Glutamatergic neuron (in vitro differentiated cells): Measurements from ENCODE around the gene FGF10. TPM values are rescaled to one million over a fixed set of nuclear protein-coding genes. Genes with fewer than 3 reads are reported as not detected.

Experiments
- DNase-seq: peaks from one replicate; pipeline ENCODE4 v3.0.0; 2022
- H3K27ac Mint-ChIP-seq: one replicate; pipeline ENCODE4 v1.8.0; 2020; ENCODE audit warnings: mild to moderate bottlenecking, mixed read lengths, inconsistent platforms; ENCODE audit not compliant: unreplicated experiment
- H3K27me3 Mint-ChIP-seq: one replicate; pipeline ENCODE4 v1.8.0; 2020; ENCODE audit warnings: mild to moderate bottlenecking, moderate library complexity, mixed read lengths, inconsistent platforms; ENCODE audit not compliant: unreplicated experiment
- H3K36me3 Mint-ChIP-seq: one replicate; pipeline ENCODE4 v1.8.0; 2020; ENCODE audit warnings: mild to moderate bottlenecking, mixed read lengths, inconsistent platforms; ENCODE audit not compliant: unreplicated experiment
- H3K4me1 Mint-ChIP-seq: one replicate; pipeline ENCODE4 v1.8.0; 2020; ENCODE audit warnings: mild to moderate bottlenecking, low read depth, mixed read lengths, inconsistent platforms; ENCODE audit not compliant: unreplicated experiment
- H3K4me3 Mint-ChIP-seq: one replicate; pipeline ENCODE4 v1.8.0; 2020; ENCODE audit warnings: mild to moderate bottlenecking, mixed read lengths, inconsistent platforms; ENCODE audit not compliant: unreplicated experiment
- H3K9me3 Mint-ChIP-seq: one replicate; pipeline ENCODE4 v1.8.0; 2020; ENCODE audit warnings: mild to moderate bottlenecking, moderate library complexity, mixed read lengths, inconsistent platforms; ENCODE audit not compliant: unreplicated experiment
- total RNA-seq: library from RNA; stranded (reverse); fragmentation: NEBNext Ultra II Directional; extraction: Animal tissue kit (Norgen Biotek cat#: 25700); gene quantifications from one replicate; pipeline ENCODE4 v1.2.1, GENCODE V29; 2021; ENCODE audit not compliant: unreplicated experiment
- TF ChIP-seq, protein P1 (sequence below): fragments of 200-600 bp; sonication (generic); IDR thresholded peaks from one replicate; pipeline ENCODE4 v1.5.0; 2021; ENCODE audit not compliant: partially characterized antibody, unreplicated experiment

The FGF10 gene
- total RNA-seq, 1 donor from 2014 or later, result not detected

DNA sequence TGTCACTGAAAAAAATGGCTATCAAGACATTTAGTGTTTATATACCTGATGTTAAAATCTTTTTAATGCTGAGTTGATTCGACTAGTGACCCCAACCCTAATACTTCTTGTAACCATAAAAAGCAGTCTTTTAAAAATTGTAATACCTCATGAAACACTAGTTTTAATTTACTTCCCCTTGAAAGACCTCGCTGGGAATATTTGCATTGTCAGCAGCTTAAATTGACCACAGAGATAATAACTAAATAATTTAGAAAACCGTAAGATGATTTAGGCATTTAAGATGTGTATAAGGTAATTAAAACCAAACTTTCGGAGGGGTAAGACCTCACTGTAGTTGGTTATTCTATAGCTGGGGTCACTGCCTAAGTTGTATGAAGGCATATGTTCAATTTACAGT is 89.8 kb downstream of the FGF10 start:
- H3K4me1 Mint-ChIP-seq, result no peaks in the 10 kb centered on the region
- no peaks in the 10 kb centered on the region for H3K36me3 Mint-ChIP-seq
- H3K9me3 Mint-ChIP-seq, result no peaks in the 10 kb centered on the region
- no peak for DNase-seq
- TF ChIP-seq, protein P1, sequence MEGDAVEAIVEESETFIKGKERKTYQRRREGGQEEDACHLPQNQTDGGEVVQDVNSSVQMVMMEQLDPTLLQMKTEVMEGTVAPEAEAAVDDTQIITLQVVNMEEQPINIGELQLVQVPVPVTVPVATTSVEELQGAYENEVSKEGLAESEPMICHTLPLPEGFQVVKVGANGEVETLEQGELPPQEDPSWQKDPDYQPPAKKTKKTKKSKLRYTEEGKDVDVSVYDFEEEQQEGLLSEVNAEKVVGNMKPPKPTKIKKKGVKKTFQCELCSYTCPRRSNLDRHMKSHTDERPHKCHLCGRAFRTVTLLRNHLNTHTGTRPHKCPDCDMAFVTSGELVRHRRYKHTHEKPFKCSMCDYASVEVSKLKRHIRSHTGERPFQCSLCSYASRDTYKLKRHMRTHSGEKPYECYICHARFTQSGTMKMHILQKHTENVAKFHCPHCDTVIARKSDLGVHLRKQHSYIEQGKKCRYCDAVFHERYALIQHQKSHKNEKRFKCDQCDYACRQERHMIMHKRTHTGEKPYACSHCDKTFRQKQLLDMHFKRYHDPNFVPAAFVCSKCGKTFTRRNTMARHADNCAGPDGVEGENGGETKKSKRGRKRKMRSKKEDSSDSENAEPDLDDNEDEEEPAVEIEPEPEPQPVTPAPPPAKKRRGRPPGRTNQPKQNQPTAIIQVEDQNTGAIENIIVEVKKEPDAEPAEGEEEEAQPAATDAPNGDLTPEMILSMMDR, result no peak
- H3K27me3 Mint-ChIP-seq, result peaks cover 2% of the 10 kb centered on the region
- H3K27ac Mint-ChIP-seq, result no peak overlapping the region
- H3K4me3 Mint-ChIP-seq, result no peak overlapping the region

DNA sequence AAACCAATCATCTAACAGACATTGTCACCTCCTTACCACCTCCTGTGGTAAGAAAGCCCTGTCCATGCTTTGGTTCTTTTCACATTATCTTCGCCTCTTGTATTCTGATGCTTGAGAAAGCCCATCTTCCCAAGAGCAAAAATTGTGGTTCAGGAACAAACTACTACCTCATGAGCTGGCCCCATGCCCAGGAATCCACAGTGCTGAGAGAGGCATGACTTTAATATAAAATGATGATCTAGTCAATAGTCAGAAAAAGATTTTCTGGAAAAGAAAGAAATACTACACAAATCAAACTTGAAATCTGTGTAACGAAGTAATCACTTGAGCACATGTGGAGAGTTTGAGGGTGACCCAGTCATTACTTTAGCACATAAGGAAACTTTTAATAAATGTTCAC is 94.7 kb downstream of the FGF10 start:
- TF ChIP-seq, protein P1, result no peak
- Mint-ChIP-seq H3K27me3 (peaks cover 2% of the 10 kb centered on the region), H3K4me3 (no peak overlapping the region)

DNA sequence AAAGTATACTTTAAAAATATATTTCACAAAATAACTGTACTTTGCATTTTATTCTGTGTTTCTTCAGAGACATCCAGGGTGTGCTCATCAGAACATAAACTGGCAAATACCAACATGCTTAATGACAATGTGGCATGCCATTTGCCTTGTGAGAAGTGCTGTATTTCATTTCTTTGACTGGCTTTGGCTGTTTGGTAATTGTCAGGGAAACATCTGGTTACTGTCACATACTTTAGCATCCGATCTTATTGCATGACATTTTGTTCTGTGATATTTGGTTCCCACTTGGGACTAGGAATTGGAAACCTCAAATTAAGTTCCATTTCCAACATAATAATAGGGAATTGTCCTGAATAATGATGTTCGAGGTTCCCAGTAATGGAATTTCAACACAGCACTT is 96.5 kb downstream of the FGF10 start:
- Mint-ChIP-seq H3K36me3 (no peaks in the 10 kb centered on the region), H3K27ac (no peak overlapping the region), H3K4me3 (no peak overlapping the region), H3K9me3 (no peaks in the 10 kb centered on the region), H3K27me3 (peaks cover 2% of the 10 kb centered on the region), H3K4me1 (no peaks in the 10 kb centered on the region)
- no peak for DNase-seq
- TF ChIP-seq, protein P1, result no peak

More for the DNA sequence above, 94.7 kb downstream of the FGF10 start:
- H3K36me3 Mint-ChIP-seq, result no peaks in the 10 kb centered on the region
- DNase-seq, result no peak
- no peaks in the 10 kb centered on the region for H3K4me1 Mint-ChIP-seq
- H3K27ac Mint-ChIP-seq, result no peak overlapping the region
- H3K9me3 Mint-ChIP-seq, result no peaks in the 10 kb centered on the region

DNA sequence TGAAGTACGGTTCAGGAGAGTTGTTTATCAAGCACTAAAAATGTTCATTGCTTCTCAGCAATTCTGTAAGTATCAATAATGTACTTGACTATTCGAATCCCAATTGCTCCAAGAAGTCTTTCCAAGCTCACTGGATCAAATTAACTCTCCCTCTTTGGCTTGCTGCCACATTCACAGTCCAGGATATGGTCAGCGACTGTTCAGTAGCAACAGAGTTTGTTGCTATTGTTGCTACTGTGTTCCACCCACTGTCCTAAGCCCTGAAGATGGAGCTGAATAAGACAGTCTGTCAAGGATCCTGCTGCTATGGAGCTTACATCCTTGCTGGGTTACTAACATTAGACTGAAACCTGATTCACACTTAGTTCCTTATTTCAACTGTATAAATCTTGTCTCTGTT is 110.8 kb downstream of the FGF10 start:
- Mint-ChIP-seq H3K4me3 (no peak overlapping the region), H3K27me3 (no peaks in the 10 kb centered on the region), H3K36me3 (no peaks in the 10 kb centered on the region), H3K27ac (no peak overlapping the region), H3K9me3 (no peaks in the 10 kb centered on the region), H3K4me1 (no peaks in the 10 kb centered on the region)
- no peak for DNase-seq
- TF ChIP-seq, protein P1, result no peak

DNA sequence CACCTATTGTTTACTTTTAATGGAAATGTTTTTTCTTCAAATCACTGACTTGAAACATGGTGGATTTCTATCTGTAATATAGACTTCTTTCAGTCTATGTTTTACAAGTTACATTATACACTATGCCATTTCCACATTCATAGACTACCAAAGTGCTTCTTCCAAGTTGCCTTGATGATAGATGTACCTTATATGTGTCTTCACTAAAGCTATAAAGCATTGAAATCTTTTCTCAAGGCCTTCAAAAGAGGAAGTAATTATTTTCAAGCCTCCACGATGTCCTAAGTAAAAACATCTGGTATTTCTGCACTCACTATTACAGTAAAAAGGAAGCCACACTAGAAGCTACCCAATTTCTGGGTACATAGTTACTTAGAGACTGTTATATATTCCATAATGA is 113.3 kb downstream of the FGF10 start:
- Mint-ChIP-seq H3K36me3 (no peaks in the 10 kb centered on the region), H3K4me1 (no peaks in the 10 kb centered on the region), H3K27ac (no peak overlapping the region), H3K27me3 (no peaks in the 10 kb centered on the region), H3K4me3 (no peak overlapping the region), H3K9me3 (no peaks in the 10 kb centered on the region)
- no peak for DNase-seq
- TF ChIP-seq, protein P1, result no peak
